ENCODE results near the gene IAH1. TPM values are rescaled to one million over a fixed set of nuclear protein-coding genes. Genes with fewer than 3 reads are reported as not detected.

Gene IAH1
- polyA plus RNA-seq, 1 donor from 2014 or later = 73.4 TPM

DNA sequence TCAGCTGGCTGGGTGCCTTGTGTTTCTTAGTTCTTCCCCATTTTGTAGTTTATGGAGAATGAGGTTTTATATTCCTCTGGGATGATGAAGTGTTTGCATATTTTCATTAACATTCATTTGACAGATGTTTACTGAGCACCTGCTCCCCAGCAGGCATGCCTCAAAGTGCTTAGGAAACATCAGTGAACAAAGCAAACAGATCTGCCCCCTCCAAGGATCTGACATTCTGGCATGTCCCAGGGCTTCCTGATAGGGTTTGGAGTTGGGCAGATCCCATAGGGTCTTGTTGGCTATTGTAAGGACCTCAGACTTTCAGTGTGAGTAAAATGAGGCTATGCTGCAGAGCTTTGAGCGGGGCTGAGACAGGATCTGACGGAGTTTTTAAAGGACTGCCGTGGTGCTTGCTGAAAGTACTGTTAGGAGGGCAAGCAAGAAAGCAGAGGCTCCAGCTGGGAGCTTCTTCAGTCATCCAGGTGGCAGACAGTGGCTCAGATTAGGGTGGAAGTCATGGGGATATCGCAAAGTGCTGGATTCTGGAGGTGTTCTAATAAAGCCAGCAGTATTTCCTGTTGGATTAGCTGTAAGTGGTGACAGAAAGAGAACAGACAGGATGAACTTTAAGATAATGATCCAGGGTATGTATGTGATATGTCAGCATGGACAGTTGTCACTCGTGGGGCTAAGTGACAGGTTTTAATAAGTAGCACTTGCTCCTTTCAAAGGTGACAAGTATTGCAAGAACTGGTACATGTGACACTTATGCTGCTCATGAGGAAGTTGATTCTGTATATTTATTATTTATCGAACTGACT is 11.3 kb upstream of the IAH1 start:
- Mint-ChIP-seq H3K9me3 (no peaks in the 10 kb centered on the region), H3K27ac (no peak overlapping the region), H3K27me3 (no peaks in the 10 kb centered on the region), H3K4me1 (peaks cover 0 to 9% (median 0%) of the 10 kb centered on the region in 3 donors), H3K36me3 (peaks cover 3% of the 10 kb centered on the region), H3K4me3 (no peak overlapping the region)

GRCh38 chr2:9463698-9464034 is 10.7 kb upstream of the IAH1 start:
- no peaks in the 10 kb centered on the region for H3K9me3 Mint-ChIP-seq
- H3K27me3 Mint-ChIP-seq = no peaks in the 10 kb centered on the region
- H3K4me3 Mint-ChIP-seq = no peak overlapping the region
- H3K27ac Mint-ChIP-seq = peak overlapping the region in 1 of 3 donors; percentile 94
- peaks cover 3% of the 10 kb centered on the region for H3K36me3 Mint-ChIP-seq
- peaks cover 0 to 9% (median 0%) of the 10 kb centered on the region in 3 donors for H3K4me1 Mint-ChIP-seq

- H3K36me3 Mint-ChIP-seq = peaks cover 3% of the 10 kb centered on the region
- H3K9me3 Mint-ChIP-seq = no peaks in the 10 kb centered on the region
- no peak overlapping the region for H3K27ac Mint-ChIP-seq
- H3K27me3 Mint-ChIP-seq = no peaks in the 10 kb centered on the region
- H3K4me1 Mint-ChIP-seq = peaks cover 0 to 9% (median 0%) of the 10 kb centered on the region in 3 donors
- H3K4me3 Mint-ChIP-seq = no peak overlapping the region
Observed at GRCh38 chr2:9465170-9465569, 9.2 kb upstream of the IAH1 start.

DNA sequence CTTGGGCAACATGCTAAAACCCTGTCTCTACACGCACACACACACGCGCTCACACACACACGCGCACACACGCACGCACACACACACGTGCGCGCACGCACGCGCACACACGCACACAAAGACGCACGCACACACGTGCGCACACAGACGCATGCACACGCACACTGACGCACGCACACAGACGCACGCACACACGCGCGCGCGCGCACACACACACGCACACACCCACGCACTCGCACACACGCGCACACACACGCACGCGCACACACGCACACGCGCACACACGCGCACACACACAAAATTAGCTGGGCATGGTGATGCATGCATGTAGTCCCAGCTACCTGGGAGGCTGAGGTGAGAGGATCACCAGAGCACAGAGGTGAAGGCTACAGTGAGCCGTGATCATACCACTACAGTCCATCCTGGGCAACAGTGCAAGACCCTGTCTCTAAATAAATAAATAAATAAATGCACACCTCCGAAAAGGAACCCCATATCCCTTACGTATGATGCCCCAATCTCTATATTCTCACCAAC is 8.1 kb upstream of the IAH1 start:
- Mint-ChIP-seq H3K4me1 (peaks cover 0 to 9% (median 0%) of the 10 kb centered on the region in 3 donors), H3K9me3 (no peaks in the 10 kb centered on the region), H3K36me3 (peaks cover 3% of the 10 kb centered on the region), H3K4me3 (no peak overlapping the region), H3K27me3 (no peaks in the 10 kb centered on the region), H3K27ac (no peak overlapping the region)

- H3K4me1 Mint-ChIP-seq = peaks cover 0 to 11% (median 3%) of the 10 kb centered on the region in 3 donors
- no peak overlapping the region for H3K4me3 Mint-ChIP-seq
- no peaks in the 10 kb centered on the region for H3K27me3 Mint-ChIP-seq
- H3K36me3 Mint-ChIP-seq = no peaks in the 10 kb centered on the region
- H3K27ac Mint-ChIP-seq = no peak overlapping the region
- H3K9me3 Mint-ChIP-seq = no peaks in the 10 kb centered on the region
Observed at GRCh38 chr2:9467687-9468086, 6.7 kb upstream of the IAH1 start.

DNA sequence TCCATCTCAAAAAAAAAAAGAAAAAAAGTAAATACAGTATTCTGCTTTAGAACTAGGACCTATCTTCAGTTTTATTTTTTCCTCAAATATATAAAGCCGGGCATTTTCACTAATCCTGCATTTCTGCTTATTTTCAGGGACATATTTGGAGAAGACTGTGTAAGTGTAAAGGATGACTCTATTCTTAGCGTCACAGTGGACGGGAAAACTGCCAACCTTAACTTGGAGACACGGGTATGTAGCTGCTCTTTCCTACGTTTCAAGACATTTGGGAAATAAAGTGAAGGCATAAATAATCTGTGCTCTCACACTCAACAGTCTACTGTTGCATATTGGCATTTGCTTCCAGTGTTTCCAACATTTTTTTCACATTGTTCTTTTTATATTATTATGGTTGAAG is 3.1 kb upstream of the IAH1 start:
- H3K4me1 Mint-ChIP-seq = peaks cover 9 to 17% (median 15%) of the 10 kb centered on the region in 3 donors
- no peaks in the 10 kb centered on the region for H3K9me3 Mint-ChIP-seq
- peak overlapping the region in 1 of 4 donors; percentile 40 for H3K4me3 Mint-ChIP-seq
- H3K27me3 Mint-ChIP-seq = no peaks in the 10 kb centered on the region
- H3K27ac Mint-ChIP-seq = no peak overlapping the region
- H3K36me3 Mint-ChIP-seq = peaks cover 2% of the 10 kb centered on the region

- H3K27me3 Mint-ChIP-seq = no peaks in the 10 kb centered on the region
- H3K4me1 Mint-ChIP-seq = peaks cover 17 to 27% (median 22%) of the 10 kb centered on the region in 3 donors
- peak overlapping the region; percentile 58 to 89 (median 86) for H3K4me3 Mint-ChIP-seq
Observed at GRCh38 chr2:9472511-9472910, 1.8 kb upstream of the IAH1 start.

GRCh38 chr2:9473308-9473984 is 905 bp upstream of the IAH1 start:
- peaks cover 21 to 35% (median 26%) of the 10 kb centered on the region in 3 donors for H3K4me1 Mint-ChIP-seq
- H3K36me3 Mint-ChIP-seq = peaks cover 2% of the 10 kb centered on the region
- peak overlapping the region; percentile 64 to 93 (median 89) for H3K27ac Mint-ChIP-seq
- no peaks in the 10 kb centered on the region for H3K9me3 Mint-ChIP-seq
- no peaks in the 10 kb centered on the region for H3K27me3 Mint-ChIP-seq
- H3K4me3 Mint-ChIP-seq = peak overlapping the region; percentile 83 to 91 (median 88)

More at GRCh38 chr2:9472511-9472910, 1.8 kb upstream of the IAH1 start:
- peak overlapping the region in 2 of 3 donors; percentile 37 to 85 for H3K27ac Mint-ChIP-seq
- no peaks in the 10 kb centered on the region for H3K9me3 Mint-ChIP-seq
- H3K36me3 Mint-ChIP-seq = peaks cover 2% of the 10 kb centered on the region

DNA sequence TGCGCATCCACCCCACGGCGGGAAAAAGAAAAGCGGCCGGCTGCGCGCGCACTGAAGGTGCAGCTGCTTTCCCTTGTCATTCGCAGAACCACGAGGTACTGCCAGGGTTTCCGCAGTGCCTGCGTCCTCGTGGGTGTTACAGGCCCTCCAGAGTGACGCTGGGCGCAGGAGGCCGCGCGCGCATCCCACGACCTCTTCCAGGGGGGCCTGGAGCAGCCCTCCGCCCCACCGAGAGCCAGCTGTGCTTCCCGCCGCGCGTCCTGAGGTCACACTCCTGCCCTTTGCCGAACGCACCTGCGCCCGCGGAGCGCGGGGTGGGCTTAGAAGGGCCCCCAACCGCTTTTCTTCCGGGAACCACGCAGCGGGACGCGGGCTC is 378 bp upstream of the IAH1 start:
- H3K36me3 Mint-ChIP-seq = peaks cover 2% of the 10 kb centered on the region
- no peaks in the 10 kb centered on the region for H3K27me3 Mint-ChIP-seq
- no peaks in the 10 kb centered on the region for H3K9me3 Mint-ChIP-seq
- H3K4me1 Mint-ChIP-seq = peaks cover 26 to 38% (median 29%) of the 10 kb centered on the region in 3 donors
- peak overlapping the region; percentile 83 to 91 (median 88) for H3K4me3 Mint-ChIP-seq
- H3K27ac Mint-ChIP-seq = peak overlapping the region; percentile 64 to 93 (median 89)

GRCh38 chr2:9477914-9478313 is 3.6 kb downstream of the IAH1 start:
- Mint-ChIP-seq H3K27me3 (no peaks in the 10 kb centered on the region), H3K27ac (peak overlapping the region in 1 of 3 donors; percentile 46), H3K9me3 (no peaks in the 10 kb centered on the region), H3K36me3 (peaks cover 2% of the 10 kb centered on the region), H3K4me3 (peak overlapping the region in 1 of 4 donors; percentile 89), H3K4me1 (peaks cover 30 to 46% (median 39%) of the 10 kb centered on the region in 3 donors)

GRCh38 chr2:9478526-9478925 is 4.2 kb downstream of the IAH1 start:
- no peaks in the 10 kb centered on the region for H3K27me3 Mint-ChIP-seq
- peaks cover 2% of the 10 kb centered on the region for H3K36me3 Mint-ChIP-seq
- H3K9me3 Mint-ChIP-seq = no peaks in the 10 kb centered on the region
- H3K27ac Mint-ChIP-seq = peak overlapping the region in 1 of 3 donors; percentile 40
- peaks cover 30 to 40% (median 35%) of the 10 kb centered on the region in 3 donors for H3K4me1 Mint-ChIP-seq
- H3K4me3 Mint-ChIP-seq = no peak overlapping the region

DNA sequence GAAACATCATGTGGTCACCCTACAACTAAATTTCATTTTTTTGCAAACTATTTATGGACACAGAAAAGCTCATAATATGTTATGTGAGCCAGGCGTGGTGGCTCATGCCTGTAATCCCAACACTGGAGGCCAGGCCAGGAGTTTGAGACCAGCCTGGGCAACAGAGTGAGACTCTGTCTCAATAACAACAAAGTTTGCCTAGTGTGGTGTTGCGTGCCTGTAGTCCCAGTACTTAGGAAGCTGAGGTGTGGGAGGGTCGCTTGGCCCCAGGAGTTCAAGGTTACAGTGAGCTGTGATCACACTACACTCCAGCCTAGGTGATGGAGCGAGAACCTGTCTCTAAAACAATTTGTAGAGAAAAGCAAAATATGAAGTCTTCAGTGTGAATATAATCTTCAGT is 5.8 kb downstream of the IAH1 start:
- Mint-ChIP-seq H3K4me1 (peaks cover 30 to 38% (median 33%) of the 10 kb centered on the region in 3 donors), H3K9me3 (no peaks in the 10 kb centered on the region), H3K27me3 (no peaks in the 10 kb centered on the region), H3K4me3 (peak overlapping the region in 1 of 4 donors; percentile 23), H3K36me3 (peaks cover 4% of the 10 kb centered on the region), H3K27ac (peak overlapping the region in 2 of 3 donors; percentile 56 to 78)

GRCh38 chr2:9483107-9483506 is 8.8 kb downstream of the IAH1 start:
- H3K36me3 Mint-ChIP-seq = peaks cover 4% of the 10 kb centered on the region
- H3K27me3 Mint-ChIP-seq = no peaks in the 10 kb centered on the region
- no peaks in the 10 kb centered on the region for H3K9me3 Mint-ChIP-seq
- H3K27ac Mint-ChIP-seq = no peak overlapping the region
- H3K4me3 Mint-ChIP-seq = no peak overlapping the region
- peaks cover 13 to 19% (median 17%) of the 10 kb centered on the region in 3 donors for H3K4me1 Mint-ChIP-seq

- peaks cover 4% of the 10 kb centered on the region for H3K36me3 Mint-ChIP-seq
- H3K27ac Mint-ChIP-seq = no peak overlapping the region
- H3K9me3 Mint-ChIP-seq = no peaks in the 10 kb centered on the region
- H3K27me3 Mint-ChIP-seq = no peaks in the 10 kb centered on the region
- peak overlapping the region in 1 of 4 donors; percentile 66 for H3K4me3 Mint-ChIP-seq
- H3K4me1 Mint-ChIP-seq = peaks cover 2 to 11% (median 10%) of the 10 kb centered on the region in 3 donors
Observed at GRCh38 chr2:9484533-9484932, 10.2 kb downstream of the IAH1 start.
